Ishikawa (cell line): Measurements from ENCODE around the gene SENP6.
A peak's percentile ranks its signal among the peaks of the same experiment; 100 is the strongest.

Experiments
- CEBPB ChIP-seq: IDR thresholded peaks from 2 replicates; pipeline ENCODE4 v1.6.1; 2012
- CREB1 ChIP-seq: IDR thresholded peaks from 2 replicates; pipeline ENCODE4 v1.6.1; 2012; ENCODE audit warnings: low read depth
- EGR1 ChIP-seq: IDR thresholded peaks from 2 replicates; pipeline ENCODE4 v1.6.1; 2012
- EP300 ChIP-seq: IDR thresholded peaks from 2 replicates; pipeline ENCODE4 v1.6.1; 2012; ENCODE audit warnings: borderline replicate concordance
- FOXM1 ChIP-seq: IDR thresholded peaks from 2 replicates; pipeline ENCODE4 v1.6.1; 2012; ENCODE audit warnings: low read depth, borderline replicate concordance
- MAX ChIP-seq: IDR thresholded peaks from 2 replicates; pipeline ENCODE4 v1.6.1; 2012
- NFIC ChIP-seq: IDR thresholded peaks from 2 replicates; pipeline ENCODE4 v1.6.1; 2012
- RAD21 ChIP-seq: IDR thresholded peaks from 2 replicates; pipeline ENCODE4 v1.6.1; 2012; ENCODE audit warnings: low read depth
- TAF1 ChIP-seq: IDR thresholded peaks from 2 replicates; pipeline ENCODE4 v1.6.1; 2012; ENCODE audit warnings: low read depth, mild to moderate bottlenecking
- TCF12 ChIP-seq: IDR thresholded peaks from 2 replicates; pipeline ENCODE4 v1.6.1; 2012; ENCODE audit warnings: low read depth
- TEAD4 ChIP-seq: IDR thresholded peaks from 2 replicates; pipeline ENCODE4 v1.6.1; 2012
- USF1 ChIP-seq: IDR thresholded peaks from 2 replicates; pipeline ENCODE4 v1.6.1; 2012
- YY1 ChIP-seq: IDR thresholded peaks from 2 replicates; pipeline ENCODE4 v1.6.1; 2012; ENCODE audit warnings: low read depth
- ZBTB7A ChIP-seq: IDR thresholded peaks from 2 replicates; pipeline ENCODE4 v1.6.1; 2012; ENCODE audit warnings: low read depth
- TF ChIP-seq, protein P1 (sequence below): IDR thresholded peaks from 2 replicates; pipeline ENCODE4 v1.6.1; 2012; ENCODE audit warnings: low read depth, mild to moderate bottlenecking

Gene SENP6

GRCh38 chr6:75689576-75689975 is 87.9 kb downstream of the SENP6 start:
- no peak for TF ChIP-seq RAD21

- TF ChIP-seq, protein P1, sequence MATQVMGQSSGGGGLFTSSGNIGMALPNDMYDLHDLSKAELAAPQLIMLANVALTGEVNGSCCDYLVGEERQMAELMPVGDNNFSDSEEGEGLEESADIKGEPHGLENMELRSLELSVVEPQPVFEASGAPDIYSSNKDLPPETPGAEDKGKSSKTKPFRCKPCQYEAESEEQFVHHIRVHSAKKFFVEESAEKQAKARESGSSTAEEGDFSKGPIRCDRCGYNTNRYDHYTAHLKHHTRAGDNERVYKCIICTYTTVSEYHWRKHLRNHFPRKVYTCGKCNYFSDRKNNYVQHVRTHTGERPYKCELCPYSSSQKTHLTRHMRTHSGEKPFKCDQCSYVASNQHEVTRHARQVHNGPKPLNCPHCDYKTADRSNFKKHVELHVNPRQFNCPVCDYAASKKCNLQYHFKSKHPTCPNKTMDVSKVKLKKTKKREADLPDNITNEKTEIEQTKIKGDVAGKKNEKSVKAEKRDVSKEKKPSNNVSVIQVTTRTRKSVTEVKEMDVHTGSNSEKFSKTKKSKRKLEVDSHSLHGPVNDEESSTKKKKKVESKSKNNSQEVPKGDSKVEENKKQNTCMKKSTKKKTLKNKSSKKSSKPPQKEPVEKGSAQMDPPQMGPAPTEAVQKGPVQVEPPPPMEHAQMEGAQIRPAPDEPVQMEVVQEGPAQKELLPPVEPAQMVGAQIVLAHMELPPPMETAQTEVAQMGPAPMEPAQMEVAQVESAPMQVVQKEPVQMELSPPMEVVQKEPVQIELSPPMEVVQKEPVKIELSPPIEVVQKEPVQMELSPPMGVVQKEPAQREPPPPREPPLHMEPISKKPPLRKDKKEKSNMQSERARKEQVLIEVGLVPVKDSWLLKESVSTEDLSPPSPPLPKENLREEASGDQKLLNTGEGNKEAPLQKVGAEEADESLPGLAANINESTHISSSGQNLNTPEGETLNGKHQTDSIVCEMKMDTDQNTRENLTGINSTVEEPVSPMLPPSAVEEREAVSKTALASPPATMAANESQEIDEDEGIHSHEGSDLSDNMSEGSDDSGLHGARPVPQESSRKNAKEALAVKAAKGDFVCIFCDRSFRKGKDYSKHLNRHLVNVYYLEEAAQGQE: no peak
- TF ChIP-seq CREB1: no peak
- no peak for TF ChIP-seq TCF12
- TF ChIP-seq RAD21: no peak
- TF ChIP-seq NFIC: no peak
- no peak for TF ChIP-seq FOXM1
- TF ChIP-seq CEBPB: peak; percentile 30; the same call in 1 of the 2 replicates
- TF ChIP-seq ZBTB7A: no peak
- TF ChIP-seq TEAD4: no peak
Observed at GRCh38 chr6:75691012-75691411, 89.3 kb downstream of the SENP6 start.

DNA sequence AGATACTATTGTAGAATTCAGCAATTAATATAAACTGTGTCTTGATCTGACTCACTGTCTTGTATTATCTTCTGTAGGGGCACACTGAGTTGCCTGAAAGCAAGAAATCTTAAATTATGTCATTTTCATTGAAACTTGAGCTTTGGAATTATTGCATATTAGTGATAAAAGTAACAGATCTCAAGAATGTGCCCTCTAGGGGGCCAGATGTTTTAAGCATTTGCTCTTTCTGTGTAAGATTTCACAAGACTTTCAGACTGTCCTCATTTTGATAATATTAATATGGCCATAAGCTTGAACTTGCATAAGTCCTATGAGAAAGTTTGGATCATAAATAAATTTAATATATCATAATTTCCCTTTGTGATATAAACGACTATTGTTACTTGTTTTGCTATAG is 91.9 kb downstream of the SENP6 start:
- TF ChIP-seq CEBPB: no peak
- no peak for TF ChIP-seq USF1
- TF ChIP-seq TAF1: no peak
- no peak for TF ChIP-seq RAD21
- no peak for TF ChIP-seq MAX
- no peak for TF ChIP-seq EGR1
- no peak for TF ChIP-seq ZBTB7A

- no peak for TF ChIP-seq ZBTB7A
- no peak for TF ChIP-seq TEAD4
- TF ChIP-seq USF1: no peak
- TF ChIP-seq MAX: no peak
- no peak for TF ChIP-seq EP300
- TF ChIP-seq CREB1: no peak
- TF ChIP-seq EGR1: no peak
- no peak for TF ChIP-seq RAD21
- TF ChIP-seq, protein P1: no peak
- TF ChIP-seq YY1: no peak
- no peak for TF ChIP-seq NFIC
- no peak for TF ChIP-seq FOXM1
- TF ChIP-seq CEBPB: no peak
- TF ChIP-seq TCF12: no peak
Observed at GRCh38 chr6:75694406-75694805, 92.7 kb downstream of the SENP6 start.

GRCh38 chr6:75711173-75711572 is 109.5 kb downstream of the SENP6 start:
- TF ChIP-seq MAX: no peak
- no peak for TF ChIP-seq USF1
- no peak for TF ChIP-seq YY1
- no peak for TF ChIP-seq CEBPB
- TF ChIP-seq CREB1: no peak
- no peak for TF ChIP-seq NFIC
- TF ChIP-seq TCF12: no peak
- TF ChIP-seq, protein P1: no peak
- no peak for TF ChIP-seq FOXM1
- TF ChIP-seq ZBTB7A: no peak
- TF ChIP-seq RAD21: no peak
- no peak for TF ChIP-seq EGR1
- no peak for TF ChIP-seq EP300
- TF ChIP-seq TEAD4: no peak
